PC-9 (cell line): ENCODE results near the gene GPR176. TPM values are rescaled to one million over a fixed set of nuclear protein-coding genes. Genes with fewer than 3 reads are reported as not detected.

Experiments
- BruUV-seq: library from RNA; stranded (reverse); fragments of 400-500 nt; replicated peaks from 2 replicates; lab custom pipeline; 2021; lab: Mats Ljungman, UMichigan
- CTCF ChIA-PET: fragments of 300-600 bp; sonication (Branson Sonifier 250); formaldehyde crosslinking; loops from one replicate; lab custom pipeline; 2022; ENCODE audit warnings: antibody characterized with exemption; lab: Charles Lee
- POLR2A ChIA-PET: fragments of 300-600 bp; sonication (Branson Sonifier 250); formaldehyde crosslinking; loops from one replicate; lab custom pipeline; 2022; ENCODE audit warnings: antibody characterized with exemption; ENCODE audit not compliant: unreplicated experiment; lab: Charles Lee
- DNase-seq, 2 experiments: peaks; one replicate each; pipeline versions ENCODE4 v3.0.0 to v3.0.0-alpha.2; 2015 to 2022; ENCODE audit warnings: mixed read lengths in 1 of 2
- H2AFZ ChIP-seq: fragments of 200-600 bp; sonication (generic); 2 replicates; pipeline ENCODE4 v1.8.1; 2017; ENCODE audit warnings: antibody characterized with exemption
- H3F3A ChIP-seq: fragments of 200-600 bp; sonication (generic); 2 replicates; pipeline ENCODE4 v1.8.1; 2017; ENCODE audit warnings: antibody characterized with exemption, mild to moderate bottlenecking, low read depth; ENCODE audit not compliant: insufficient read depth
- H3K27ac ChIP-seq: fragments of 200-600 bp; sonication (generic); 2 replicates; pipeline ENCODE4 v1.6.1; 2016; ENCODE audit warnings: mixed run types
- H3K27me3 ChIP-seq: fragments of 200-600 bp; sonication (generic); 2 replicates; pipeline ENCODE4 v1.6.1; 2016; ENCODE audit warnings: low read depth, mixed run types; ENCODE audit not compliant: insufficient read depth
- H3K36me3 ChIP-seq: fragments of 200-600 bp; sonication (generic); 2 replicates; pipeline ENCODE4 v1.6.1; 2016; ENCODE audit warnings: low read depth, mixed run types
- H3K4me1 ChIP-seq: fragments of 200-600 bp; sonication (generic); replicated peaks from 2 replicates; pipeline ENCODE4 v1.6.1; 2016; ENCODE audit warnings: mixed run types; ENCODE audit not compliant: insufficient read depth
- H3K4me2 ChIP-seq: fragments of 200-600 bp; sonication (generic); 2 replicates; pipeline ENCODE4 v1.6.1; 2017; ENCODE audit warnings: mixed run types
- H3K4me3 ChIP-seq: fragments of 200-600 bp; sonication (generic); 2 replicates; pipeline ENCODE4 v1.6.1; 2016; ENCODE audit warnings: mixed run types
- H3K79me2 ChIP-seq: fragments of 200-600 bp; sonication (generic); 2 replicates; pipeline ENCODE4 v1.6.1; 2017; ENCODE audit warnings: low read depth, mixed run types
- H3K9me2 ChIP-seq: fragments of 200-600 bp; sonication (generic); 2 replicates; pipeline ENCODE4 v1.8.1; 2017; ENCODE audit warnings: mild to moderate bottlenecking; ENCODE audit not compliant: insufficient read depth
- H3K9me3 ChIP-seq: fragments of 200-600 bp; sonication (generic); 2 replicates; pipeline ENCODE4 v1.8.1; 2016; ENCODE audit warnings: low read depth; ENCODE audit not compliant: insufficient read depth
- H4K20me1 ChIP-seq: fragments of 200-600 bp; sonication (generic); 2 replicates; pipeline ENCODE4 v1.8.1; 2017; ENCODE audit not compliant: insufficient read depth
- EZH2 ChIP-seq: fragments of 200-600 bp; sonication (generic); IDR thresholded peaks from 2 replicates; pipeline ENCODE4 v1.8.0; 2017; ENCODE audit warnings: antibody characterized with exemption, low read depth
- intact Hi-C: fragments of 100-400 bp; cut with micrococcal nuclease; formaldehyde crosslinking; loops from one replicate; pipeline ENCODE4 v1.10.0; 2022; ENCODE audit not compliant: unreplicated experiment
- total RNA-seq: library from RNA; stranded (reverse); gene quantifications from 2 replicates; pipeline ENCODE4 v1.2.3, GENCODE V29; 2021
- TF ChIP-seq, protein P1 (sequence below): fragments of 200-600 bp; sonication (generic); conservative IDR thresholded peaks from 2 replicates; pipeline ENCODE4 v1.6.1; 2017; ENCODE audit warnings: mixed run types, antibody characterized with exemption, mild to moderate bottlenecking, moderate library complexity

The GPR176 gene
- total RNA-seq, 1 experiment from 2014 or later: 4.7 TPM

DNA sequence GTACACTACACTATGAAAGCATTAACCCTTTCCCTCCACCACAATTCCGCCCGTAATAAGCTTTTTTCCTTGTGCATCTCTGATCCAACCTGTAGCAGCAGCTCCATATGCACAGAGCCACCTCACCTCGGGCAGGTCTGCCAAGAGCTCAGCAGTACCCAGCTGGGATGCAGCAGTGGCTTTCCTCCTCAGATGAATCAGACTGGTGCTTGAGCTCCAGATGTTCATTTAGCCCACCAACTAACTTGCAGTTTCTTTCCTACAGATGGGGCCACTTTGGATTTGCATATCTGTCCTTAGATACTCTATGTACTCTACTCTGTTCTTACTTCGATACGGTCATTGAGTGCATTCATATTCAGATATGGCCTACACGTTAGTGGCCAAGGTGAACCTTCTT, 122.7 kb downstream of the GPR176 start:
- TF ChIP-seq, protein P1, sequence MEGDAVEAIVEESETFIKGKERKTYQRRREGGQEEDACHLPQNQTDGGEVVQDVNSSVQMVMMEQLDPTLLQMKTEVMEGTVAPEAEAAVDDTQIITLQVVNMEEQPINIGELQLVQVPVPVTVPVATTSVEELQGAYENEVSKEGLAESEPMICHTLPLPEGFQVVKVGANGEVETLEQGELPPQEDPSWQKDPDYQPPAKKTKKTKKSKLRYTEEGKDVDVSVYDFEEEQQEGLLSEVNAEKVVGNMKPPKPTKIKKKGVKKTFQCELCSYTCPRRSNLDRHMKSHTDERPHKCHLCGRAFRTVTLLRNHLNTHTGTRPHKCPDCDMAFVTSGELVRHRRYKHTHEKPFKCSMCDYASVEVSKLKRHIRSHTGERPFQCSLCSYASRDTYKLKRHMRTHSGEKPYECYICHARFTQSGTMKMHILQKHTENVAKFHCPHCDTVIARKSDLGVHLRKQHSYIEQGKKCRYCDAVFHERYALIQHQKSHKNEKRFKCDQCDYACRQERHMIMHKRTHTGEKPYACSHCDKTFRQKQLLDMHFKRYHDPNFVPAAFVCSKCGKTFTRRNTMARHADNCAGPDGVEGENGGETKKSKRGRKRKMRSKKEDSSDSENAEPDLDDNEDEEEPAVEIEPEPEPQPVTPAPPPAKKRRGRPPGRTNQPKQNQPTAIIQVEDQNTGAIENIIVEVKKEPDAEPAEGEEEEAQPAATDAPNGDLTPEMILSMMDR: no peak
- no peak for TF ChIP-seq EZH2
- Histone ChIP-seq H3K79me2 (no peaks in the 10 kb centered on the region), H3K4me3 (no peak overlapping the region), H3K27me3 (no peaks in the 10 kb centered on the region), H4K20me1 (no peaks in the 10 kb centered on the region), H3K27ac (no peak overlapping the region), H3K9me2 (no peaks in the 10 kb centered on the region), H3K9me3 (no peaks in the 10 kb centered on the region), H3K4me2 (no peak overlapping the region), H3F3A (no peaks in the 10 kb centered on the region), H2AFZ (no peak overlapping the region), H3K36me3 (no peaks in the 10 kb centered on the region), H3K4me1 (peaks cover 2% of the 10 kb centered on the region)
- POLR2A ChIA-PET: interaction anchor here (0.7 kb wide), 1 partner anchor 307 kb away, joined by 3 read pairs; no protein-coding TSS in a partner anchor
- BruUV-seq: no TSS peak
- no peak for DNase-seq
- intact Hi-C loops: no loop called here
- CTCF ChIA-PET: no interaction called here

DNA sequence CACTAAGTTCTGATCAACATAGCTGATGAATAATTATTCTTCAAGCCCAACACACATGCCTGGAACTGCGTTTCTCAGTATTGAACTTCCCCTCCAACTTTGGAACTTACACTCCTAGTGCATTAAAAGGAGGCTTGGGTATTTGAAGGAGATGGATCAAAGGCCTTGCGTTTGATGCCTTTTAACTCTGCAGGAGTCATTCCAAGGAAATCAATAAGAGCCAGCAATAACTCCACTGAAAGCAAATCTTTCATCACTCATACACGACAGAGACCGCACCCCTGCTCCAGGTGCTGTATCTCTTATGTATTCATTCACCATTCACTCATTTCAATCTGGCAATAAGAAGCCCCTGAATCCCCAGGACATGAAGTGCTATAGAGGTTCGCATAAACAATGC, 123.5 kb downstream of the GPR176 start:
- Histone ChIP-seq H3K79me2 (no peaks in the 10 kb centered on the region), H3K9me2 (no peaks in the 10 kb centered on the region), H3K27ac (no peak overlapping the region), H2AFZ (no peak overlapping the region), H3K27me3 (no peaks in the 10 kb centered on the region), H3K4me1 (peaks cover 9% of the 10 kb centered on the region), H4K20me1 (no peaks in the 10 kb centered on the region), H3K9me3 (no peaks in the 10 kb centered on the region), H3K4me2 (no peak overlapping the region), H3K4me3 (no peak overlapping the region), H3K36me3 (no peaks in the 10 kb centered on the region), H3F3A (no peaks in the 10 kb centered on the region)
- intact Hi-C loops: no loop called here
- ChIA-PET CTCF (no interaction called here), POLR2A (no interaction called here)
- no peak for DNase-seq
- no TSS peak for BruUV-seq
- no peak for TF ChIP-seq EZH2
- TF ChIP-seq, protein P1: no peak

DNA sequence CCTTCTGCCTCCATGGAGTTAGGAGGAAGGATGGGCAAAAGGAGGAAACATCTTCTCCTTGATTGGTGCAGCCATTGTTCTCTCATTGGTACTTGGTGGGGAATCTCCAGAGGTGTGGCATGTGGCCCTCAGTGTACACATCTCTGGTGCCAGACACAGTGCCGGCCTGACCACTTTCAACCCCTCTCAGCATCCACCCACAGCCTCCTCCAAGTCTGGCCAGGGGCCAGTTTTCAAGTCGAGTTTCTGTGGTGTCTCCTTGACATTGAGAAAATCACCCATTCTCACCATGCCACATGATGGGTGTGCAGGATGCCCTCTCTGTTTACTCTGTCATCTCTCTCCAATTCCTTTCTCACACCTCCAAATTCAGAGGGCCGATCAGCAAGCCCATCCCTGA, 124.6 kb downstream of the GPR176 start:
- BruUV-seq: no TSS peak
- Histone ChIP-seq H3K4me1 (peaks cover 9% of the 10 kb centered on the region), H4K20me1 (no peaks in the 10 kb centered on the region), H3K9me2 (no peaks in the 10 kb centered on the region), H3K9me3 (no peaks in the 10 kb centered on the region), H3K4me2 (no peak overlapping the region), H3K27ac (no peak overlapping the region), H2AFZ (no peak overlapping the region), H3K79me2 (no peaks in the 10 kb centered on the region), H3K4me3 (no peak overlapping the region), H3F3A (no peaks in the 10 kb centered on the region), H3K36me3 (no peaks in the 10 kb centered on the region), H3K27me3 (no peaks in the 10 kb centered on the region)
- TF ChIP-seq, protein P1: no peak
- no peak for TF ChIP-seq EZH2
- intact Hi-C loops: no loop called here
- ChIA-PET CTCF (no interaction called here), POLR2A (no interaction called here)
- DNase-seq: no peak
